NCI-H1694 (cell line): ENCODE data around the gene ANKRD29.
"Not testable (repeated sequence)": the region's sequence is repeated elsewhere in the genome, so short reads cannot be mapped to it uniquely, and the experiment has no call there.

Experiments
- DNase-seq: peaks from one replicate; lab custom pipeline; 2025; lab: John Stamatoyannopoulos, UW

ANKRD29 gene

DNA sequence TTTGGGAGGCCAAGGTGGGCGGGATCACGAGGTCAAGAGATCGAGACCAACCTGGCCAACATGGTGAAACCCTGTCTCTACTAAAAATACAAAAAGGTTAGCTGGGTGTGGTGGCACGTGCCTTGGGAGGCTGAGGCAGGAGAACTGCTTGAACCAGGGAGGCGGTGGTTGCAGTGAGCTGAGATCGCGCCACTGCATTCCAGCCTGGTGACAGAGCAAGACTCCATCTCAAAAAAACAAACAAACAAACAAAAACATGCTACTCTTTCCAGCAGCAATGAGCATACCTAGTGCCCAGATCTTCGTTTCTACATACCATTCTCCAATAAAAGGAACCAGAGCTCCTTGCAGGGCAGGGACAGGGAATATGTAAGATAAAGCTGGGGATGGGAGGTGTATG is 105.2 kb downstream of the ANKRD29 start:
- DNase-seq = not testable (repeated sequence)

DNA sequence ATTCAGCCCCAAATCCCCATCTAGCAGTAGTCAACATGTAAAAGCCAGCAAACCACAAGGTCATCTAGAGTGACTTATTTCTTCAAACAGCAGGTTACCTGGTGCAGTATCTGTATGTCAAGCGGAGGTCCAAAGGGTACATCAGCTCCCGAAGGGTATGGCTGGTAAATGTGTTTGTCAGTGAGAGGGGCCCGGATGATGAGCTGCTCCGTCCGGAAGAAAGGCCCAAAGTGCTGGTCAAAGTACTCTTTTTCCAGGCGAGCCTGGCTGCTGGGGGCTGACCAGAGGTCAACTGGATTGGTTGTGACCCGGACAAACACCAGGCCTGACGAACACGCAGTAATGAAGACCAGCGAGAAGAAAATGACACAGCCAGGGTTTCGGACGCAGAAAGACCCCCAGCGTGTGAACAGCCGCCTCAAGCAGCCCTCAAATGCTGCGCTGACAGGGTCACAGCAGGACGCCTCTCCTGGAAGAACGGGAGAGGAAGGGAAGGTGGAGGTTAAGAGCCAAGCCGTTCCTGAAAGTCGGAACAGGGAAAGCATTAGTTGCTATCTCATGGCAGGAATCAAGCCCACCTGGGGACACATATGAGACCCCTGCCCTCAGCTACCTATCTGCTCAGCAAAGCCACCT is 106.4 kb downstream of the ANKRD29 start:
- no peak for DNase-seq

DNA sequence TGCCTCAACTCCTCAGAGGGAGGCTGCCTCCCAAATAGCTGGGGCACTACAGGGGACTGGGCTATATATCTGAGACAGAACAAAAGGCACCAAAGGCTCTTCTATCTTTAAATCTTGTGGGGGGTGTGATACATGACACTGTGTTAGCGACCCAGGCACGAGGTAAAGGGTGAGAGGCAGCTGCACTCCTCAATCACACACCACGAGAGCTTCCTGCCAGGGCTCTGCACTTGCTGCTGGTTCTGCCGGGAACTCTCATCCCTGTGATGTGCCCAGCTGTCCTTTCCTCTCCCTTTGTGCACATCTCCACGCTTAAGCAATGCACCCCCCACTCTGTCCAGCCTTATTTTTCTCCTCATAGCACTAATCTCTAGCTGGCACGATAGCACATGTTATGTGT is 108.8 kb downstream of the ANKRD29 start:
- DNase-seq = no peak

- no peak for DNase-seq
These were observed 110.2 kb downstream of the ANKRD29 start for GRCh38 chr18:23552505-23552904.

DNA sequence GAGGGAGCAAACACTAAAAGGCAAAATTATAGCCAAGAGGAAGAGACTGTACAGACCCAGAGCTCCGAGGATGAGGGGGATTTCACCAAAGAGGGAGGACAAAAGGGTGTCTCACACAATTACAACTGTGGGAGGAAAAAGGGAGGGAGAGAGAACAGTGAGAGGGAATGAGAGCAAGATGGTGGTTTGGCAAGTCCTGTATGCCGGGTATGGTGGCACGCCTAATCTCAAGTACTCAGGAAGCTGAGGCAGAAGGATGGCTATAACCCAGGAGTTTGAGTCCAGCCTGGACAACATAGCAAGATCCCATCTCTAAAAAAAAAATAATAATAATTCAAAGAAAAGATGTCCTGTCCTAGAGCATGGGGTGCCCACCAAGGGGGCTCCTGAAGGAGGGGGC is 110.7 kb downstream of the ANKRD29 start:
- DNase-seq = no peak

DNA sequence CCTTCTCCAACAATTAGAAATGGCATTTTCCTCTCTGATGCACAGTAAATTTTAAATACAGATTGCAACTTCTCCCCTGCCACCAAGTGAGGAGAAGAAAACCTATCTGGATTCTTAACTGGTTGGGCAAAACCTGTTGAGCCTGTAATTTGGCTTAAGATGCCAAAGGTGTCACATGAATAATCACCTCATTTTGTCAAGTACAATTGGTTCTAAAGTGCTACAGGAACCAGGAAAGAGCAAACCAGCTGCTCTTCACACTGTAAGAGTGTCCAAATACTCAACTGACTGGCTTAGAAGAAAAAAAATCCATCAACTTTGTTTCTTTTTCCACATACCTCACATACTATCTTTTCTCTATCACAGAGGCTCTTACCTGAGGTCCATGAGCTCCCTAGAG is 111.8 kb downstream of the ANKRD29 start:
- no peak for DNase-seq
